ACC112 (cell line): ENCODE data around the gene CTPS2.
A peak's percentile ranks its signal among the peaks of the same experiment; 100 is the strongest.
"Not testable (repeated sequence)": the region's sequence is repeated elsewhere in the genome, so short reads cannot be mapped to it uniquely, and the experiment has no call there.

ENCODE experiments used
- H2AFZ ChIP-seq: fragments of 200-600 bp; sonication (generic); one replicate; pipeline ENCODE4 v1.6.0; 2017; ENCODE audit warnings: antibody characterized with exemption, low read length; ENCODE audit not compliant: unreplicated experiment
- H3K27ac ChIP-seq: fragments of 200-600 bp; sonication (generic); 2 replicates; pipeline ENCODE4 v1.5.1; 2014; ENCODE audit warnings: low read depth, mild to moderate bottlenecking, antibody characterized with exemption, low read length, moderate library complexity
- H3K27me3 ChIP-seq: fragments of 200-600 bp; sonication (generic); 2 replicates; pipeline ENCODE4 v1.6.1; 2014; ENCODE audit warnings: mild to moderate bottlenecking, antibody characterized with exemption, low read length, moderate library complexity, mixed read lengths; ENCODE audit not compliant: insufficient read depth
- H3K36me3 ChIP-seq: fragments of 200-600 bp; sonication (generic); 2 replicates; pipeline ENCODE4 v1.6.1; 2016; ENCODE audit warnings: mild to moderate bottlenecking, antibody characterized with exemption, low read length, moderate library complexity, mixed read lengths; ENCODE audit not compliant: insufficient read depth
- H3K4me1 ChIP-seq: fragments of 200-600 bp; sonication (generic); one replicate; pipeline ENCODE4 v1.6.1; 2016; ENCODE audit warnings: low read length, mixed read lengths; ENCODE audit not compliant: insufficient read depth, unreplicated experiment, control insufficient read depth
- H3K4me3 ChIP-seq: fragments of 200-600 bp; sonication (generic); 2 replicates; pipeline ENCODE4 v1.5.1; 2014; ENCODE audit warnings: mild to moderate bottlenecking, low read depth, low read length
- H3K79me2 ChIP-seq: fragments of 200-600 bp; sonication (generic); one replicate; pipeline ENCODE4 v1.6.0; 2016; ENCODE audit warnings: low read length; ENCODE audit not compliant: control insufficient read depth, unreplicated experiment, insufficient read depth

The CTPS2 gene

DNA sequence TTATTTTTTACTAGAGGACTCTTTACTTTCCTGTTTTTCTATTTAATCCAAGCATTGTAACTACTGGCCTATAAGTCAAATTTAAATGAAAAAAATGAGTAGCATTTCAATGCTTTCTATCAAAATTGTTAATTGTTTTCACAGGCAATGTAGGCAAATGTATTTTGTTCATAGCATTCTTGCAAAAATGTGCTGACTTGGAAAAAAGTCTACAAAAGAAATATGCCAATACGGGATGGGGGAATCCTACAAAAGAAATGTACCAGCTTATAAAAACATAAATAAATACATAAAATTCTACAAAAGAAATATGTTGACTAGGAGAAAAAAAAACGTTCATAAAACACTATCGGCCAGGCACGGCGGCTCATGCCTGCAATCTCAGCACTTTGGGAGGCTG, 77.4 kb downstream of the CTPS2 start:
- Histone ChIP-seq H3K4me1 (peaks cover 14% of the 10 kb centered on the region), H3K79me2 (no peaks in the 10 kb centered on the region), H3K4me3 (no peak overlapping the region), H3K36me3 (no peaks in the 10 kb centered on the region; the same call in 1 of the 2 replicates), H2AFZ (no peak overlapping the region), H3K27me3 (no peaks in the 10 kb centered on the region), H3K27ac (no peak overlapping the region)

DNA sequence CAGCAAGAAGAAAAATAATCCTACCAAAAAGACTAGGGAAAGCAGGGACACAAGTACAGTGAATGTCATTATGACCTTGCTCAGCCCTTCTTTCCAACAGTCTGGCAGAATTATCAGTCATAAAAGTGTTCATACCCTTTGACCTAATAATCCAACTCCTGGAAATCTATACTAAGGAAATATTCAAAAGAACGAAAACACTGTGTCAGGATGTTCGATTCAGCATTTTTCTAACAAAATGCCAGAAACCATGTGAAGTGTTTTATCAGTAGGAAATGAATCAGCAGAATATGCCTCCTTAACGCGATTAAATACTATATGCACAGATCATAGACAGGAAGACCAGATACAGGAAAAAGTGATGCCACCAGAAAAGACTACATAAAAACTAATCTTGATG, 78.7 kb downstream of the CTPS2 start:
- Histone ChIP-seq H3K27me3 (no peaks in the 10 kb centered on the region), H3K79me2 (no peaks in the 10 kb centered on the region), H3K27ac (peak overlapping the region; percentile 76), H3K4me1 (peaks cover 14% of the 10 kb centered on the region), H2AFZ (peak overlapping the region; percentile 36), H3K36me3 (no peaks in the 10 kb centered on the region; the same call in 1 of the 2 replicates), H3K4me3 (peak overlapping the region; percentile 31; the same call in 1 of the 2 replicates)

DNA sequence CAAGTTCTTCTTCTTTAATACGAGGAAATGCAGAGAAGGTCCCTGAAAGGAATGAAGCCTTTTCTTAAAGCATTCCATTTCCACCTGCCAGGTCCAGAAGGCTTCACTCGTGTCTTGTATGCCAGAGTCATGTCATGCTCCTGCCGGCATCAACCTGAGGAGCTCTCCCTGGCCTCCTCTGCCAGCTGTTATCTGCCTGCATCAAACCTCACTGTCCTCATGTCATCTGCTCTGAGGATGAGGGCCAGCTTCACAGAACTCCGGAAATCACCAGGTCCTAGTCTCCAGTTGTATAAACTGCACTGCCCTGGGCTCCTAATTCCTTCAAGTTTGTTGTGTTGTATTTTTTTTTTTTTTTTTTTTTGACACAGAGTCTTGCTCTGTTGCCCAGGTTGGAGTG, 82.6 kb downstream of the CTPS2 start:
- peaks cover 14% of the 10 kb centered on the region for H3K4me1 ChIP-seq
- no peaks in the 10 kb centered on the region for H3K27me3 ChIP-seq
- no peak overlapping the region for H2AFZ ChIP-seq
- no peaks in the 10 kb centered on the region for H3K79me2 ChIP-seq
- no peaks in the 10 kb centered on the region for H3K36me3 ChIP-seq
- no peak overlapping the region for H3K27ac ChIP-seq
- no peak overlapping the region for H3K4me3 ChIP-seq

DNA sequence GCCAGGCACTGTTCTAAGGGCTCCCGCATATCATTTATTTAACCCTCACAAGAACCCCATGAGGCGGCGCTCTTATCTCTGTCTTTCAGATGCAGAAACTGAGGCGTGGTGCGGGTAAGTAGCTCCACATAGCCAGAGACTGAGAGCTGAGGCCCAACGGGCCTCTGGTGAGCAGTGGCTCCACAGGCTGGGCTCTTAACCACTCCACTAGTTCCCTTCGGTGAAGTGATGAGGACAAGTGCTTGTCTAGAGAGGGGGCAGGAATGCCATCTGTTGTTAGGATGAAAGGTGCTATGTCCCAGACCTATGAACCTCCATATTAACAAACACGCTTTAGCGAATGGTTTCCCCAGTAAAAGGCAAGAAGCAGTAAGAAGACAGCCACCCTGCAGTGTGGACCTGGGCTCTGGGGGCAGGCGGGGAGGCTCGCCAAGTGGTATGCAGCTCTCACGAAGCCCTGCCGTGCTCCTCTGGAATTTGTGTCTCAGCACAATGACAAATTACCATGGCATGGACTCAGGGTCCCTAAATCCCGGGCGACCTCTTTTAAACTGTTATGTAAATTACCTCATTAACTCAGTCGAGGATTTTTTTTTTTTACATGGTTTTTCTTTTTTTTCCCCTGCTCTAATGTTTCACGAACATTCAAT, 83.4 kb downstream of the CTPS2 start:
- Histone ChIP-seq H3K4me1 (peaks cover 9% of the 10 kb centered on the region), H3K4me3 (no peak overlapping the region), H3K79me2 (no peaks in the 10 kb centered on the region), H3K27ac (no peak overlapping the region), H3K36me3 (no peaks in the 10 kb centered on the region), H2AFZ (no peak overlapping the region), H3K27me3 (no peaks in the 10 kb centered on the region)

DNA sequence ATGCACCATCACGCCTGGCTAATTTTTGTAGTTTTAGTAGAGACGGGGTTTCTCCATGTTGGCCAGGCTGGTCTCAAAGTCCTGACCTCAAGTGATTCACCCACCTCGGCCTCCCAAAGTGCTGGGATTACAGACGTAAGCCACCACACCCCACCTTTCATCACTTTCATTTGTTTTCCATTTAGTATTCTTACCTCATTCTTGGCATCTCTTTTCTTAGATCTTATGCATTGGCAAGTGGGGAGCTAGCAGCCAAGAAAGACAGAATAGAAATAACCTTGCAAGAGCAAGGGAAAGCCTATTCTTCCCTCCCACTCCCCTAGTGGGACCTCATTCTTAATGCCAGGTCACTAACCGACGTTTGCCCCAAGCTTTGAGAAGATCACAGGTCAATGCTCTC, 84.0 kb downstream of the CTPS2 start:
- not testable (repeated sequence) for H3K79me2 ChIP-seq, H3K27ac ChIP-seq, H3K4me3 ChIP-seq, H2AFZ ChIP-seq, H3K36me3 ChIP-seq, H3K27me3 ChIP-seq, H3K4me1 ChIP-seq

DNA sequence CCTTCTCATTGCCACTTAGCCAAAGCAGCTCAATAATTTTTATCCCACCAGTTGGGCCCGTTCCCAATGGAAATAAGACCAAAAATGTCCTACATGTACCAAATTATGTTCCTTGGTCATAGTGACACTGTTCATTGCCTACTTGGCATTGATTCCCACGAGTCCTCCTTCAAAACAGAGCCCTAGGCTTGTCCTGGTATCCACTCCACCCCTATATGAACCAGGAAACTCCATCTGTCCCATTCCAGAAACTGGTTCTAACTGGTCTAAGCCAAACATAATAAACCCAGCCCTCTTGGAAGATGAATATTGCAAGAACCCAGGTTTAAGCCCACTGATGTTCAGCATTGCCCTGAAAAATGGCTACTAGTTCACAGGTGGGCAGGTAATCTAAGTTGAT, 93.4 kb downstream of the CTPS2 start:
- H3K27ac ChIP-seq, result no peak overlapping the region
- no peaks in the 10 kb centered on the region; the same call in 1 of the 2 replicates for H3K36me3 ChIP-seq
- H3K4me1 ChIP-seq, result no peaks in the 10 kb centered on the region
- no peaks in the 10 kb centered on the region for H3K27me3 ChIP-seq
- no peaks in the 10 kb centered on the region for H3K79me2 ChIP-seq
- no peak overlapping the region for H3K4me3 ChIP-seq
- H2AFZ ChIP-seq, result no peak overlapping the region

DNA sequence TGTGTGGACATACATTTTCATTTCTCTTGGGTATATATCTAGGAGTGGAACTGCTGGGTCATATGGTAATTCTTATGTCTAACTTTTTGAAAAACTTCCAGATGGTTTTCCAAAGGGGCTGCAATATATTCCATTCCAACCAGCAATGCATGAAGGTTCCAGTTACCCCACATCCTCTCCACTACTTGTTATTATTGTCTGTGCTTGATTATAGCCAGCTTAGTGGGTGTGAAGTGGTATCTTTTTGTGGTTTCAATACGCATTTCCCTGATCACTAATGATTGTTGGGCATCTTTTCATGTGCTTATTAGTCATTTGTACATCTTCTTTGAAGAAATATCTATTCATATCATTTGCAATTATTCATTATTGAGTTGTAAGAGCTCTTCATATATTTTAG, 94.0 kb downstream of the CTPS2 start:
- H3K4me1 ChIP-seq, result no peaks in the 10 kb centered on the region
- no peak overlapping the region for H3K4me3 ChIP-seq
- H2AFZ ChIP-seq, result no peak overlapping the region
- H3K79me2 ChIP-seq, result no peaks in the 10 kb centered on the region
- no peaks in the 10 kb centered on the region; the same call in 1 of the 2 replicates for H3K36me3 ChIP-seq
- H3K27me3 ChIP-seq, result no peaks in the 10 kb centered on the region
- no peak overlapping the region for H3K27ac ChIP-seq

DNA sequence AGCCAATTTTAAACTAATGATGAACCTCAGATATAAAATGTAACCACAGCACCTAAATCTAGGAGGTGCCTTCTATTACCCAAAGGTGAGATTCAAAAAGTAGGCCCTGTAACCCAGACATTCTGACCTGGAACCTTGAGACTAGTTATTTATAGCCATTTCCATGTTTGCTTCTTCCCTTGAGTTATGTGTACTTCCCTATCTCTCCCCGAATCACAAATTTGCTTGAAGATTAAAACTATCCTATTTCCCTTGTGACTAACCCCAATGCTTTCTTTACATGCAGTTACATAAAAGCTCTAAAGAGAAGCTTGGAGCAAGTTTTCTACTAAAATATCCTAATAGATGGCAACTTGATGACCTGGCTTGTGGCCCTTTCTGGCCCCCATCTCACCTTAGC, 95.1 kb downstream of the CTPS2 start:
- no peak overlapping the region for H3K27ac ChIP-seq
- H3K27me3 ChIP-seq, result no peaks in the 10 kb centered on the region
- no peak overlapping the region for H3K4me3 ChIP-seq
- no peaks in the 10 kb centered on the region; the same call in 1 of the 2 replicates for H3K36me3 ChIP-seq
- no peaks in the 10 kb centered on the region for H3K4me1 ChIP-seq
- no peak overlapping the region for H2AFZ ChIP-seq
- no peaks in the 10 kb centered on the region for H3K79me2 ChIP-seq

DNA sequence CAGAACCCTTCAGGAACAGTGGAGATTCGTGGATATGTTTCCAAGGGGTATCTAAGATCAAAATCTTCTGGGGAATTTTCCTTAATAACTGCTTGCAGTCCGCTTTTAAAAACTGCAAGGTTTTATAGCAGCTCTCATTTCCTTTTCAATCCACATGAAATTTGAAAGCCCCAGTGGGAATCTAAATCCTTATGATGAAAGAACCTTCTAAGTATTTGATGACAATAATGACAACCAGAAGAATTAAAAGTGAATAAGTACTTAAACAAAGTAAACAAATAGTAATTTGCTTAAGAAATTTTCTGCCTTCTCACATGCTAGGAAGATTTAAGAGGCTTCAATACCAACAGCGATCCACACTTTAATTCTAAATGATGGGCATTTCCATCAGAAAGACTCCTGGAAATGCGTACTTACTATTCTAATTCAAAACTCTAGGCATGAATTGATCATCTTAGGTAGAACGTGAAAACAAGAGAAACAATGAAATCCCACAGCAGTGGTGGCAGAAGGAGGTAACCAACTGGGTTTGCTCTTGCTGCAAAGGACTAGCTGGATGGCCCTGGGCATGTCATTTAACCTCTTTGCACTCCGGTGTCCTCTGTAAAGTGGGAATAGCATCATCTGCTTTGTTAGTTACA, 100.1 kb downstream of the CTPS2 start:
- H3K79me2 ChIP-seq, result no peaks in the 10 kb centered on the region
- peaks cover 5% of the 10 kb centered on the region; the same call in 1 of the 2 replicates for H3K36me3 ChIP-seq
- H3K4me1 ChIP-seq, result peaks cover 15% of the 10 kb centered on the region
- H3K27me3 ChIP-seq, result no peaks in the 10 kb centered on the region
- no peak overlapping the region for H3K27ac ChIP-seq
- H3K4me3 ChIP-seq, result no peak overlapping the region
- no peak overlapping the region for H2AFZ ChIP-seq

DNA sequence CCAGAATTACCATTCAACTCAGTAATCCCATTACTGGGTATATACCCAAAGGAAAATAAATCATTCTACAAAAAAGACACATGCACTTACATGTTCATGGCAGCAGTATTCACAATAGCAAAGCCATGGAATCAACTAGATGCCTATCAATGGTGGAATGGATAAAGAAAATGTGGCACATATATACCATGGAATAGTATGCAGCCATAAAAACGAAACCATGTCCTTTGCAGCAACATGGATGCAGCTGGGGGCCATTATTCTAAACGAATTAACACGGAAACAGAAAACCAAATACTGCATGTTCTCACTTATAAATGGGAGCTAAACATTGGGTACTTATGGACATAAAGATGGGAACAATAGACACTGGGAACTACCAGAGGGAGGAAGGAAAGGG, 101.8 kb downstream of the CTPS2 start:
- H3K27me3 ChIP-seq, H3K79me2 ChIP-seq, H3K36me3 ChIP-seq, H2AFZ ChIP-seq, H3K4me3 ChIP-seq: not testable (repeated sequence)
- Histone ChIP-seq H3K27ac (peak overlapping the region; percentile 86), H3K4me1 (peaks cover 15% of the 10 kb centered on the region)

DNA sequence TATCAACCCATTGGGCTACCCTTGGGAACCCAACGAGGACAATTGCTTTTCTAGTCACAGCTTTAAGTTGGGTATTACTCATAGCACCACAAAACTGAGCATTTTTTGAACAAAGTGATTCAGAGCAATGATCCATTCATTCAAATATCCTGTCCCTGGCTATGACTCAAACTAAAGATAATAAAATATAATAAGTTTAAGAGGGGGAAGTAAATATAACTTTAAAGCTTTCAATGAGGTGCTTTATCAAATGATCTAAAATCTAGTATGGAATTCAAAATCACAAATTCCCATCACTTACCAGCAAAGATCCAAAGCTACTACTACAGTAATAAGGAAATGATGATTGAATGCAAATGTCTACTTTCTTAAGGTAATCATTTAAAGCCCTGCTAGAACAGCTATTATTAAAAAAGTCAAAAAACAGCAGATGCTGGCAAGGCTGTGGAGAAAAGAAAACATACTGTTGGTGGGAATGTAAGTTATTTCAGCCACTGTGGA, 102.3 kb downstream of the CTPS2 start:
- peaks cover 15% of the 10 kb centered on the region for H3K4me1 ChIP-seq
- no peaks in the 10 kb centered on the region for H3K79me2 ChIP-seq
- no peaks in the 10 kb centered on the region for H3K27me3 ChIP-seq
- H3K4me3 ChIP-seq, result no peak overlapping the region
- H3K27ac ChIP-seq, result peak overlapping the region; percentile 86
- H2AFZ ChIP-seq, result peak overlapping the region; percentile 38
- peaks cover 8% of the 10 kb centered on the region for H3K36me3 ChIP-seq
